ENCODE measurements around the gene PDE6A. TPM values are rescaled to one million over a fixed set of nuclear protein-coding genes. Genes with fewer than 3 reads are reported as not detected.
"Not testable (repeated sequence)": the region's sequence is repeated elsewhere in the genome, so short reads cannot be mapped to it uniquely, and the experiment has no call there.

Gene PDE6A
- total and polyA plus RNA-seq, 2 donors (not counting 3 experiments of a cell fraction or from before 2014, with no cell fraction given), result not detected

GRCh38 chr5:149946118-149946517 lies 1.5 kb upstream of the PDE6A start:
- no peak for DNase-seq (ENCODE audit: low read depth, low spot score)
- no TSS peak for BruUV-seq (replicated peaks)
- no peaks in the 10 kb centered on the region for H3K36me3 ChIP-seq (ENCODE audit: control insufficient read depth in 2 of 2, extremely low read depth in 1 of 2, insufficient read depth in 2 of 2, low read length in 2 of 2)
- no peak overlapping the region for H3K9ac ChIP-seq (replicated peaks; ENCODE audit: extremely low read depth, insufficient read depth, low read length)
- H2AFZ ChIP-seq (ENCODE audit: low read depth, low read length), result no peak overlapping the region
- intact Hi-C loops (cut with micrococcal nuclease), result no loop called here
- ChIA-PET CTCF (interaction anchor here (1.5 to 2.0 kb wide), 2 partner anchors 12 to 279 kb away, joined by 4 to 8 read pairs; no protein-coding TSS in a partner anchor), POLR2A (no interaction called here)
- no peak overlapping the region for H3K4me2 ChIP-seq (ENCODE audit: insufficient read depth, low read length)
- H3K9me1 ChIP-seq (replicated peaks; ENCODE audit: control insufficient read depth, extremely low read depth, insufficient read depth, low read length), result no peaks in the 10 kb centered on the region
- dilution Hi-C loops (cut with MboI; ENCODE audit: extremely low pct_ligation_motif_present, low sequenced_read_pairs), result no loop called here
- TF ChIP-seq CTCF (IDR thresholded peaks at IDR 0.05; ENCODE audit: extremely low read depth in 1 of 2, insufficient read depth in 1 of 2, low read depth in 1 of 2, low read length in 2 of 2) (no peak), EZH2 (IDR thresholded peaks at IDR 0.05; ENCODE audit: borderline replicate concordance, low read depth, low read length, severe bottlenecking) (no peak), MAX (IDR thresholded peaks at IDR 0.05; ENCODE audit: insufficient read depth, insufficient read length) (no peak), POLR2AphosphoS5 (IDR thresholded peaks at IDR 0.05; ENCODE audit: insufficient read depth, low read depth, low read length) (no peak), FOS (IDR thresholded peaks at IDR 0.05; ENCODE audit: borderline replicate concordance, insufficient read depth, low read length) (no peak), MYC (IDR thresholded peaks at IDR 0.05; ENCODE audit: low read depth, low read length) (no peak), GATA2 (IDR thresholded peaks at IDR 0.05; ENCODE audit: insufficient read depth, insufficient read length, low read depth, low read length) (no peak)
- no peaks in the 10 kb centered on the region for H3K27me3 ChIP-seq (ENCODE audit: control insufficient read depth in 2 of 2, insufficient read depth in 2 of 2, low read length in 2 of 2)
- no peaks in the 10 kb centered on the region for H3K79me2 ChIP-seq (ENCODE audit: control insufficient read depth, insufficient read depth, low read length)
- no peaks in the 10 kb centered on the region for H4K20me1 ChIP-seq (replicated peaks; ENCODE audit: control insufficient read depth, extremely low read depth, insufficient read depth, low read length)
- H3K27ac ChIP-seq (ENCODE audit: insufficient read depth, low read depth, low read length), result no peak overlapping the region
- no peaks in the 10 kb centered on the region for H3K4me1 ChIP-seq (ENCODE audit: control insufficient read depth, extremely low read depth, insufficient read depth, low read length)
- no peak for FAIRE-seq
- no peak overlapping the region for H3K4me3 ChIP-seq (replicated peaks in 1 of 3; ENCODE audit: insufficient read depth in 1 of 3, low read depth in 1 of 3, low read length in 3 of 3)
- H3K9me3 ChIP-seq (replicated peaks; ENCODE audit: control insufficient read depth, insufficient read depth, low read length), result no peaks in the 10 kb centered on the region

GRCh38 chr5:149943177-149943949 lies 1.2 kb downstream of the PDE6A start:
- CTCF ChIA-PET, result interaction anchor here (1.1 kb wide), 1 partner anchor 16 kb away, joined by 3 read pairs; no protein-coding TSS in a partner anchor
- H3K36me3 ChIP-seq (ENCODE audit: control insufficient read depth in 2 of 2, extremely low read depth in 1 of 2, insufficient read depth in 2 of 2, low read length in 2 of 2); POLR2A ChIA-PET; H3K4me2 ChIP-seq (ENCODE audit: insufficient read depth, low read length); H3K79me2 ChIP-seq (ENCODE audit: control insufficient read depth, insufficient read depth, low read length); H3K27ac ChIP-seq (ENCODE audit: insufficient read depth, low read depth, low read length); H3K27me3 ChIP-seq (ENCODE audit: control insufficient read depth in 2 of 2, insufficient read depth in 2 of 2, low read length in 2 of 2); H2AFZ ChIP-seq (ENCODE audit: low read depth, low read length); H3K9me1 ChIP-seq (replicated peaks; ENCODE audit: control insufficient read depth, extremely low read depth, insufficient read depth, low read length); H3K9me3 ChIP-seq (replicated peaks; ENCODE audit: control insufficient read depth, insufficient read depth, low read length); dilution Hi-C loops (cut with MboI; ENCODE audit: extremely low pct_ligation_motif_present, low sequenced_read_pairs); DNase-seq (ENCODE audit: low read depth, low spot score); BruUV-seq (replicated peaks); intact Hi-C loops (cut with micrococcal nuclease); H3K4me3 ChIP-seq (replicated peaks in 1 of 3; ENCODE audit: insufficient read depth in 1 of 3, low read depth in 1 of 3, low read length in 3 of 3); H3K9ac ChIP-seq (replicated peaks; ENCODE audit: extremely low read depth, insufficient read depth, low read length); H4K20me1 ChIP-seq (replicated peaks; ENCODE audit: control insufficient read depth, extremely low read depth, insufficient read depth, low read length); FAIRE-seq: not testable (repeated sequence)
- H3K4me1 ChIP-seq (ENCODE audit: control insufficient read depth, extremely low read depth, insufficient read depth, low read length), result peaks cover 15% of the 10 kb centered on the region

- H3K27me3 ChIP-seq (ENCODE audit: control insufficient read depth in 2 of 2, insufficient read depth in 2 of 2, low read length in 2 of 2); H3K4me3 ChIP-seq (replicated peaks in 1 of 3; ENCODE audit: insufficient read depth in 1 of 3, low read depth in 1 of 3, low read length in 3 of 3); FAIRE-seq; POLR2A ChIA-PET; H4K20me1 ChIP-seq (replicated peaks; ENCODE audit: control insufficient read depth, extremely low read depth, insufficient read depth, low read length); DNase-seq (ENCODE audit: low read depth, low spot score); H3K36me3 ChIP-seq (ENCODE audit: control insufficient read depth in 2 of 2, extremely low read depth in 1 of 2, insufficient read depth in 2 of 2, low read length in 2 of 2); H3K9me3 ChIP-seq (replicated peaks; ENCODE audit: control insufficient read depth, insufficient read depth, low read length); H3K27ac ChIP-seq (ENCODE audit: insufficient read depth, low read depth, low read length); BruUV-seq (replicated peaks); H3K9ac ChIP-seq (replicated peaks; ENCODE audit: extremely low read depth, insufficient read depth, low read length); H2AFZ ChIP-seq (ENCODE audit: low read depth, low read length); H3K9me1 ChIP-seq (replicated peaks; ENCODE audit: control insufficient read depth, extremely low read depth, insufficient read depth, low read length); intact Hi-C loops (cut with micrococcal nuclease); dilution Hi-C loops (cut with MboI; ENCODE audit: extremely low pct_ligation_motif_present, low sequenced_read_pairs); H3K79me2 ChIP-seq (ENCODE audit: control insufficient read depth, insufficient read depth, low read length); H3K4me2 ChIP-seq (ENCODE audit: insufficient read depth, low read length); CTCF ChIA-PET: not testable (repeated sequence)
- H3K4me1 ChIP-seq (ENCODE audit: control insufficient read depth, extremely low read depth, insufficient read depth, low read length), result peaks cover 21% of the 10 kb centered on the region
Observed at GRCh38 chr5:149942741-149943169, 1.8 kb downstream of the PDE6A start.
